Caco-2 (cell line): Measurements from ENCODE around the gene SIGLEC9. TPM values are rescaled to one million over a fixed set of nuclear protein-coding genes. Genes with fewer than 3 reads are reported as not detected.

Source experiments
- BruUV-seq: library from RNA; stranded (reverse); fragments of 400-500 nt; replicated peaks from 2 replicates; lab custom pipeline; 2021; lab: Mats Ljungman, UMichigan
- CTCF ChIA-PET: fragments of 300-600 bp; sonication (Branson Sonifier 250); formaldehyde crosslinking; loops from one replicate; lab custom pipeline; 2022; ENCODE audit warnings: antibody characterized with exemption; lab: Charles Lee
- POLR2A ChIA-PET: fragments of 300-600 bp; sonication (Branson Sonifier 250); formaldehyde crosslinking; loops from one replicate; lab custom pipeline; 2022; ENCODE audit warnings: antibody characterized with exemption; lab: Charles Lee
- DNase-seq, 2 experiments: peaks; one replicate each; pipeline versions ENCODE4 v3.0.0 to v3.0.0-alpha.2; 2020 to 2022
- H3K27me3 ChIP-seq: replicated peaks from 2 replicates; pipeline ENCODE4 v1.6.0; 2011; ENCODE audit warnings: low read length; ENCODE audit not compliant: control insufficient read depth, insufficient read depth
- H3K36me3 ChIP-seq: 2 replicates; pipeline ENCODE4 v1.5.1; 2011; ENCODE audit warnings: low read length; ENCODE audit not compliant: control insufficient read depth, insufficient read depth
- H3K4me1 ChIP-seq: fragments of 250-450 bp; sonication (Bioruptor Pico); 2 replicates; pipeline ENCODE4 v1.5.1; 2020; ENCODE audit warnings: mild to moderate bottlenecking
- H3K4me3 ChIP-seq: 2 replicates; pipeline ENCODE4 v1.5.1; 2011; ENCODE audit warnings: low read depth, mild to moderate bottlenecking, control low read depth, low read length
- H3K9me3 ChIP-seq: fragments of 250-450 bp; sonication (Bioruptor Pico); 2 replicates; pipeline ENCODE4 v1.5.1; 2020; ENCODE audit warnings: mild to moderate bottlenecking, moderate library complexity
- H3K27ac Mint-ChIP-seq: one replicate; pipeline ENCODE4 v1.8.0; 2022; ENCODE audit warnings: mixed read lengths; ENCODE audit not compliant: unreplicated experiment
- H3K27me3 Mint-ChIP-seq: one replicate; pipeline ENCODE4 v1.8.0; 2022; ENCODE audit warnings: mixed read lengths; ENCODE audit not compliant: insufficient read depth, unreplicated experiment
- H3K36me3 Mint-ChIP-seq: one replicate; pipeline ENCODE4 v1.8.0; 2022; ENCODE audit warnings: mild to moderate bottlenecking, mixed read lengths; ENCODE audit not compliant: insufficient read depth, unreplicated experiment
- H3K4me1 Mint-ChIP-seq: one replicate; pipeline ENCODE4 v1.8.0; 2022; ENCODE audit warnings: low read depth, mixed read lengths; ENCODE audit not compliant: unreplicated experiment
- H3K4me3 Mint-ChIP-seq: one replicate; pipeline ENCODE4 v1.8.0; 2022; ENCODE audit warnings: mild to moderate bottlenecking, moderate library complexity, mixed read lengths; ENCODE audit not compliant: unreplicated experiment
- H3K9me3 Mint-ChIP-seq: one replicate; pipeline ENCODE4 v1.8.0; 2022; ENCODE audit warnings: mixed read lengths; ENCODE audit not compliant: unreplicated experiment
- CTCF ChIP-seq, 2 experiments: fragments of 200-600 bp in 1 of 2; IDR thresholded peaks; 1 replicate in 1 of 2; 2 replicates in 1 of 2; pipeline versions ENCODE4 v1.5.1 to v1.8.0; 2011 to 2022; ENCODE audit warnings: antibody characterized with exemption in 1 of 2, control low read depth in 1 of 2, inconsistent platforms in 1 of 2, low read depth in 1 of 2, low read length in 1 of 2, mild to moderate bottlenecking in 1 of 2, moderate library complexity in 1 of 2; ENCODE audit not compliant: insufficient read depth in 1 of 2, severe bottlenecking in 1 of 2, unreplicated experiment in 1 of 2
- intact Hi-C: fragments of 100-400 bp; cut with micrococcal nuclease; formaldehyde crosslinking; loops from one replicate; pipeline ENCODE4 v1.10.0; 2022; ENCODE audit not compliant: unreplicated experiment
- total RNA-seq: library from RNA; stranded (reverse); gene quantifications from 2 replicates; pipeline ENCODE4 v1.2.3, GENCODE V29; 2022

The SIGLEC9 gene
- total RNA-seq, 1 experiment from 2014 or later = not detected

GRCh38 chr19:51093510-51094345, 31.0 kb upstream of the SIGLEC9 start:
- Mint-ChIP-seq H3K4me1 (peaks cover 14% of the 10 kb centered on the region), H3K27ac (no peak overlapping the region)

GRCh38 chr19:51094696-51095279, 29.9 kb upstream of the SIGLEC9 start:
- Histone ChIP-seq H3K9me3 (no peaks in the 10 kb centered on the region), H3K27me3 (no peaks in the 10 kb centered on the region), H3K4me3 (no peak overlapping the region), H3K4me1 (no peaks in the 10 kb centered on the region), H3K36me3 (no peaks in the 10 kb centered on the region; the same call in 1 of the 2 replicates)
- CTCF ChIA-PET = interaction anchor here (0.7 to 3.2 kb wide), 8 partner anchors 9 to 766 kb away, joined by 3 to 61 read pairs (median 5); no protein-coding TSS in a partner anchor
- intact Hi-C loops = loop anchor here (1.0 kb wide), 1 partner anchor 73 kb away; no protein-coding TSS in a partner anchor
- POLR2A ChIA-PET = interaction anchor here (0.8 kb wide), 1 partner anchor 113 kb away, joined by 11 read pairs; no protein-coding TSS in a partner anchor
- Mint-ChIP-seq H3K27ac (no peak overlapping the region), H3K27me3 (no peaks in the 10 kb centered on the region), H3K4me3 (no peak overlapping the region), H3K9me3 (no peaks in the 10 kb centered on the region), H3K36me3 (peaks cover 15% of the 10 kb centered on the region), H3K4me1 (peaks cover 14% of the 10 kb centered on the region)
- BruUV-seq = no TSS peak
- peak; percentile 84 to 86 for TF ChIP-seq CTCF (IDR thresholded peaks at IDR 0.05; ENCODE audit: insufficient read depth in 1 of 2, low read depth in 1 of 2, low read length in 1 of 2, severe bottlenecking in 1 of 2, unreplicated experiment in 1 of 2)
- DNase-seq = peak in 1 of 2 experiments; percentile 61

More at GRCh38 chr19:51093510-51094345, 31.0 kb upstream of the SIGLEC9 start:
- CTCF ChIA-PET = interaction anchor here (0.6 to 3.2 kb wide), 5 partner anchors 72 to 375 kb away, joined by 3 to 61 read pairs (median 9); no protein-coding TSS in a partner anchor
- TF ChIP-seq CTCF (IDR thresholded peaks at IDR 0.05; ENCODE audit: insufficient read depth in 1 of 2, low read depth in 1 of 2, low read length in 1 of 2, severe bottlenecking in 1 of 2, unreplicated experiment in 1 of 2) = no peak
- no peaks in the 10 kb centered on the region for H3K27me3 Mint-ChIP-seq
- POLR2A ChIA-PET = interaction anchor here (0.8 kb wide), 1 partner anchor 112 kb away, joined by 11 read pairs; no protein-coding TSS in a partner anchor
- H3K9me3 Mint-ChIP-seq = no peaks in the 10 kb centered on the region
- Histone ChIP-seq H3K36me3 (no peaks in the 10 kb centered on the region; the same call in 1 of the 2 replicates), H3K9me3 (no peaks in the 10 kb centered on the region), H3K4me3 (no peak overlapping the region), H3K27me3 (no peaks in the 10 kb centered on the region), H3K4me1 (no peaks in the 10 kb centered on the region)
- DNase-seq = no peak
- intact Hi-C loops = loop anchor here (1.0 kb wide), 1 partner anchor 72 kb away; no protein-coding TSS in a partner anchor
- BruUV-seq = no TSS peak
- H3K36me3 Mint-ChIP-seq = peaks cover 13% of the 10 kb centered on the region
- no peak overlapping the region for H3K4me3 Mint-ChIP-seq
